ENCODE measurements around the gene FOXP1.

GRCh38 chr3:71184252-71184651 lies 399.3 kb downstream of the FOXP1 start:
- TF ChIP-seq CTCF (IDR thresholded peaks at IDR 0.05; ENCODE audit: control extremely low read depth in 1 of 3, insufficient read depth in 1 of 3, low read depth in 1 of 3, low read length in 3 of 3) = no peak
- TF ChIP-seq E2F6 (IDR thresholded peaks at IDR 0.05) = no peak
- TF ChIP-seq YY1 (IDR thresholded peaks at IDR 0.05; ENCODE audit: low read depth, low read length) = no peak
- TF ChIP-seq POLR2A (IDR thresholded peaks at IDR 0.05; ENCODE audit: control extremely low read depth in 1 of 2, low read depth in 2 of 2, low read length in 2 of 2) = no peak
- no peak for TF ChIP-seq TAF1 (IDR thresholded peaks at IDR 0.05; ENCODE audit: low read depth, low read length)
- TF ChIP-seq SIN3A (conservative IDR thresholded peaks at IDR 0.05 in 1 of 2, IDR thresholded peaks at IDR 0.05 in 1 of 2; ENCODE audit: low read depth in 1 of 2, low read length in 2 of 2) = no peak
- TF ChIP-seq HDAC6 (IDR thresholded peaks at IDR 0.05; ENCODE audit: low read depth, low read length) = no peak
- TF ChIP-seq CREB1 (IDR thresholded peaks at IDR 0.05) = no peak
- no peak for TF ChIP-seq GABPA (IDR thresholded peaks at IDR 0.05; ENCODE audit: borderline replicate concordance, insufficient read depth, low read length)
- no peak for TF ChIP-seq EZH2 (IDR thresholded peaks at IDR 0.05; ENCODE audit: low read depth, low read length, severe bottlenecking)
- TF ChIP-seq ATF3 (IDR thresholded peaks at IDR 0.05; ENCODE audit: insufficient read depth, low read depth, low read length) = no peak
- no peak for TF ChIP-seq EP300 (IDR thresholded peaks at IDR 0.05; ENCODE audit: borderline replicate concordance in 1 of 2, low read depth in 2 of 2, low read length in 2 of 2)
- TF ChIP-seq CBX8 (IDR thresholded peaks at IDR 0.05; ENCODE audit: borderline replicate concordance, low read depth, low read length) = no peak

All from H1 (cell line).